ENCODE results near the gene CSTPP1.

- TF ChIP-seq RXRA (IDR thresholded peaks at IDR 0.05; ENCODE audit: insufficient read depth, low read depth, low read length) (no peak), CTCF (IDR thresholded peaks at IDR 0.05; ENCODE audit: control extremely low read depth in 1 of 3, insufficient read depth in 1 of 3, low read depth in 1 of 3, low read length in 3 of 3) (no peak), TCF12 (IDR thresholded peaks at IDR 0.05; ENCODE audit: low read depth, low read length) (no peak), EGR1 (IDR thresholded peaks at IDR 0.05; ENCODE audit: borderline replicate concordance, low read depth, low read length) (no peak), ASH2L (IDR thresholded peaks at IDR 0.05; ENCODE audit: low read length) (no peak), POLR2AphosphoS5 (IDR thresholded peaks at IDR 0.05; ENCODE audit: low read depth, low read length) (peak; percentile 61; the same call in 1 of the 2 replicates), SIX5 (IDR thresholded peaks at IDR 0.05; ENCODE audit: low read depth, low read length) (no peak)
Observed at GRCh38 chr11:47162426-47162825, 225.9 kb downstream of the CSTPP1 start.
